Right renal pelvis (tissue), 4 donors: ENCODE data around the gene LMOD1. TPM values are rescaled to one million over a fixed set of nuclear protein-coding genes. Genes with fewer than 3 reads are reported as not detected.
A peak's percentile ranks its signal among the peaks of the same experiment; 100 is the strongest.
"Not testable (repeated sequence)": the region's sequence is repeated elsewhere in the genome, so short reads cannot be mapped to it uniquely, and the experiment has no call there.

Experiments used
- DNase-seq, 4 donors: peaks; one replicate each; pipeline ENCODE4 v3.0.0-alpha.2; 2013; ENCODE audit warnings: low read depth in 4 of 4, low spot score in 3 of 4, missing footprints in 1 of 4
- polyA plus RNA-seq, 4 donors: library from polyadenylated mRNA; unstranded; fragments of 120-200 nt; gene quantifications; one replicate each; pipeline ENCODE4 v1.2.1, GENCODE V29; 2013; ENCODE audit not compliant: insufficient read length in 4 of 4

LMOD1 gene
- polyA plus RNA-seq, 4 donors, result 4.2 to 4.8 (median 4.4) TPM

GRCh38 chr1:201949491-201949890, 3.1 kb upstream of the LMOD1 start:
- DNase-seq, result no peak

- DNase-seq, result no peak
Observed at GRCh38 chr1:201947697-201948008, 1.3 kb upstream of the LMOD1 start.

- no peak for DNase-seq
Observed at GRCh38 chr1:201945863-201946223, 505 bp downstream of the LMOD1 start.

- DNase-seq, result no peak
Observed at GRCh38 chr1:201945157-201945556, 1.2 kb downstream of the LMOD1 start.

- DNase-seq, result no peak
Observed at GRCh38 chr1:201944639-201945038, 1.7 kb downstream of the LMOD1 start.

GRCh38 chr1:201944002-201944401, 2.3 kb downstream of the LMOD1 start:
- DNase-seq, result no peak

- no peak for DNase-seq
Observed at GRCh38 chr1:201942129-201942495, 4.2 kb downstream of the LMOD1 start.

GRCh38 chr1:201941420-201942128, 4.8 kb downstream of the LMOD1 start:
- peak in 2 of 4 donors; percentile 40 to 60 for DNase-seq

GRCh38 chr1:201940316-201940715, 6.0 kb downstream of the LMOD1 start:
- not testable (repeated sequence) for DNase-seq

GRCh38 chr1:201939574-201939973, 6.8 kb downstream of the LMOD1 start:
- no peak for DNase-seq

GRCh38 chr1:201939148-201939547, 7.2 kb downstream of the LMOD1 start:
- DNase-seq, result no peak

- no peak for DNase-seq
Observed at GRCh38 chr1:201938440-201939035, 7.8 kb downstream of the LMOD1 start.

GRCh38 chr1:201937624-201938213, 8.6 kb downstream of the LMOD1 start:
- DNase-seq, result no peak

GRCh38 chr1:201933840-201934430, 12.4 kb downstream of the LMOD1 start:
- no peak for DNase-seq

GRCh38 chr1:201930803-201931202, 15.5 kb downstream of the LMOD1 start:
- no peak for DNase-seq

- DNase-seq, result no peak
Observed at GRCh38 chr1:201930137-201930536, 16.2 kb downstream of the LMOD1 start.

- no peak for DNase-seq
Observed at GRCh38 chr1:201928266-201928665, 18.1 kb downstream of the LMOD1 start.

- DNase-seq, result no peak
Observed at GRCh38 chr1:201925981-201926645, 20.2 kb downstream of the LMOD1 start.

GRCh38 chr1:201925301-201925567, 21.1 kb downstream of the LMOD1 start:
- DNase-seq, result no peak

GRCh38 chr1:201921952-201922558, 24.3 kb downstream of the LMOD1 start:
- DNase-seq, result no peak

GRCh38 chr1:201918343-201918742, 28.0 kb downstream of the LMOD1 start:
- no peak for DNase-seq
